Measurements from ENCODE around the gene TMEM165. TPM values are rescaled to one million over a fixed set of nuclear protein-coding genes. Genes with fewer than 3 reads are reported as not detected.

Gene TMEM165
- total and polyA plus RNA-seq, 2 donors (not counting 3 experiments of a cell fraction or from before 2014, with no cell fraction given), result 144 to 177 TPM

DNA sequence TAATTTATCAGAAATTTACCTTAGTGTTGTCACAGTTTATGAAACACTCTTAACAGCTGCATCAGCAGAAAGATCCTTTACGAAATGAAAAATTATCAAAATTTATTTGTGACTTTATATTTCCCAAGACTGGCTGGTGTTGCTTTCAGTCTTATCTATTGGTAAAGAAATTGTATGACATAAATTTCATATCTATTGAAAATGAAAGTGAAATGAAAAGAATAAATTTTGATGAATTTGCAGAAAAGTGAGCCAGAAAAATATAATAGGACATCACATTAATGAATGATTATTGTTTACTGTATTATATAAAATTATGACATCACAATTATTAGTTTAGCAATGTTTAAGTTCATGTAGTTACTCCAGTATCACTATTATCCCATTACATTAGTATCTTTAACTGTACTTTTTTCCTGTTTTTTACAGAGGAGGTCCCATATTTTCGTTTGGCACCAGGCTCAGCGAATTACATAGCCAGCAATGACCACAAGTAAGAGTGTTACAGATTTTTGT is 13.2 kb upstream of the TMEM165 start:
- H3K4me2 ChIP-seq (ENCODE audit: insufficient read depth, low read length), result no peak overlapping the region
- H3K79me2 ChIP-seq (ENCODE audit: control insufficient read depth, insufficient read depth, low read length), result no peaks in the 10 kb centered on the region
- dilution Hi-C loops (cut with MboI; ENCODE audit: extremely low pct_ligation_motif_present, low sequenced_read_pairs) (no loop called here), intact Hi-C loops (cut with micrococcal nuclease) (no loop called here)
- TF ChIP-seq MYC (IDR thresholded peaks at IDR 0.05; ENCODE audit: low read depth, low read length), result no peak
- no peak for TF ChIP-seq POLR2AphosphoS5 (IDR thresholded peaks at IDR 0.05; ENCODE audit: insufficient read depth, low read depth, low read length)
- no peak for TF ChIP-seq FOS (IDR thresholded peaks at IDR 0.05; ENCODE audit: borderline replicate concordance, insufficient read depth, low read length)
- no peak for TF ChIP-seq EZH2 (IDR thresholded peaks at IDR 0.05; ENCODE audit: borderline replicate concordance, low read depth, low read length, severe bottlenecking)
- TF ChIP-seq, protein P1, sequence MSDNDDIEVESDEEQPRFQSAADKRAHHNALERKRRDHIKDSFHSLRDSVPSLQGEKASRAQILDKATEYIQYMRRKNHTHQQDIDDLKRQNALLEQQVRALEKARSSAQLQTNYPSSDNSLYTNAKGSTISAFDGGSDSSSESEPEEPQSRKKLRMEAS (IDR thresholded peaks at IDR 0.05; ENCODE audit: insufficient read depth, insufficient read length), result no peak
- TF ChIP-seq JUN (IDR thresholded peaks at IDR 0.05; ENCODE audit: borderline replicate concordance, insufficient read depth, insufficient read length, low read depth), result no peak
- TF ChIP-seq, protein P2, sequence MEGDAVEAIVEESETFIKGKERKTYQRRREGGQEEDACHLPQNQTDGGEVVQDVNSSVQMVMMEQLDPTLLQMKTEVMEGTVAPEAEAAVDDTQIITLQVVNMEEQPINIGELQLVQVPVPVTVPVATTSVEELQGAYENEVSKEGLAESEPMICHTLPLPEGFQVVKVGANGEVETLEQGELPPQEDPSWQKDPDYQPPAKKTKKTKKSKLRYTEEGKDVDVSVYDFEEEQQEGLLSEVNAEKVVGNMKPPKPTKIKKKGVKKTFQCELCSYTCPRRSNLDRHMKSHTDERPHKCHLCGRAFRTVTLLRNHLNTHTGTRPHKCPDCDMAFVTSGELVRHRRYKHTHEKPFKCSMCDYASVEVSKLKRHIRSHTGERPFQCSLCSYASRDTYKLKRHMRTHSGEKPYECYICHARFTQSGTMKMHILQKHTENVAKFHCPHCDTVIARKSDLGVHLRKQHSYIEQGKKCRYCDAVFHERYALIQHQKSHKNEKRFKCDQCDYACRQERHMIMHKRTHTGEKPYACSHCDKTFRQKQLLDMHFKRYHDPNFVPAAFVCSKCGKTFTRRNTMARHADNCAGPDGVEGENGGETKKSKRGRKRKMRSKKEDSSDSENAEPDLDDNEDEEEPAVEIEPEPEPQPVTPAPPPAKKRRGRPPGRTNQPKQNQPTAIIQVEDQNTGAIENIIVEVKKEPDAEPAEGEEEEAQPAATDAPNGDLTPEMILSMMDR (IDR thresholded peaks at IDR 0.05; ENCODE audit: extremely low read depth in 1 of 2, insufficient read depth in 1 of 2, low read depth in 1 of 2, low read length in 2 of 2), result no peak
- TF ChIP-seq POLR2A (IDR thresholded peaks at IDR 0.05; ENCODE audit: low read depth, low read length), result no peak
- no peak for TF ChIP-seq GATA2 (IDR thresholded peaks at IDR 0.05; ENCODE audit: insufficient read depth, insufficient read length, low read depth, low read length)
- FAIRE-seq, result no peak
- no TSS peak for BruUV-seq (replicated peaks)
- H3K9ac ChIP-seq (replicated peaks; ENCODE audit: extremely low read depth, insufficient read depth, low read length), result no peak overlapping the region
- H4K20me1 ChIP-seq (replicated peaks; ENCODE audit: control insufficient read depth, extremely low read depth, insufficient read depth, low read length), result no peaks in the 10 kb centered on the region
- ChIA-PET CTCF (no interaction called here), POLR2A (no interaction called here)
- no peak overlapping the region for H2AFZ ChIP-seq (ENCODE audit: low read depth, low read length)
- H3K36me3 ChIP-seq (ENCODE audit: control insufficient read depth in 2 of 2, extremely low read depth in 1 of 2, insufficient read depth in 2 of 2, low read length in 2 of 2), result no peaks in the 10 kb centered on the region
- H3K4me1 ChIP-seq (ENCODE audit: control insufficient read depth, extremely low read depth, insufficient read depth, low read length), result no peaks in the 10 kb centered on the region
- no peak for DNase-seq (ENCODE audit: low read depth, low spot score)
- H3K9me1 ChIP-seq (replicated peaks; ENCODE audit: control insufficient read depth, extremely low read depth, insufficient read depth, low read length), result no peaks in the 10 kb centered on the region
- H3K9me3 ChIP-seq (replicated peaks; ENCODE audit: control insufficient read depth, insufficient read depth, low read length), result no peaks in the 10 kb centered on the region
- no peak overlapping the region for H3K4me3 ChIP-seq (replicated peaks in 1 of 3; ENCODE audit: insufficient read depth in 1 of 3, low read depth in 1 of 3, low read length in 3 of 3)
- H3K27me3 ChIP-seq (ENCODE audit: control insufficient read depth in 2 of 2, insufficient read depth in 2 of 2, low read length in 2 of 2), result no peaks in the 10 kb centered on the region
- H3K27ac ChIP-seq (ENCODE audit: insufficient read depth, low read depth, low read length), result no peak overlapping the region

Data from endothelial cell of umbilical vein (primary cell).